ENCODE results near the gene UXT.

UXT gene

DNA sequence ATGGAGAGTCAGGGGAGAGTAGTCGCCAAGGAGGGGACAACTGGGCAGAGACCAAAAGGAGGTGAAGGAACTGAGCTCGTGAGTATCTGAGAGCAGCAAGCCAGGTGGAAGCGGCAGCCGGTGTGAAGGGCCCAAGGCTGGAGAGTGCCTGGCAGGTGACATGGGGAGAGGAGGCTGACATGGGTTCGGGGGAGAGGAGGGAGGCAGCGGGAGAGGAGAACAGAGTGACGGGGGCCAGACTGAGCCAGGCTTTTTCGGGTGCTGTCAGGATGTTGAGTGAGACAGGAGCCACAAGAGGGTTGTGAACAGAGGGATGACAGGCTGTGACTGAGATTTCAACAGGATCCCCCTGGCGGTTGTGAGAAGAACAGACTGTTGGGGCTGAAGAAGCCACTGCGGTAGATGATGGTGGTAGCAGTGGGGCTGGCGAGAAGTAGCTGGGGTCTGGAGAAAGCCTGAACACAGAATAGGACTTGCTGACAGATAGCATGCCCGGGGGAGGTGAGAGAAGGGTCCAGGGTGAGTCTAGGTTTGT, 14.4 kb downstream of the UXT start:
- peak; percentile 45 for DNase-seq
- peaks cover 8% of the 10 kb centered on the region for H3K36me3 ChIP-seq
- TF ChIP-seq, protein P1, sequence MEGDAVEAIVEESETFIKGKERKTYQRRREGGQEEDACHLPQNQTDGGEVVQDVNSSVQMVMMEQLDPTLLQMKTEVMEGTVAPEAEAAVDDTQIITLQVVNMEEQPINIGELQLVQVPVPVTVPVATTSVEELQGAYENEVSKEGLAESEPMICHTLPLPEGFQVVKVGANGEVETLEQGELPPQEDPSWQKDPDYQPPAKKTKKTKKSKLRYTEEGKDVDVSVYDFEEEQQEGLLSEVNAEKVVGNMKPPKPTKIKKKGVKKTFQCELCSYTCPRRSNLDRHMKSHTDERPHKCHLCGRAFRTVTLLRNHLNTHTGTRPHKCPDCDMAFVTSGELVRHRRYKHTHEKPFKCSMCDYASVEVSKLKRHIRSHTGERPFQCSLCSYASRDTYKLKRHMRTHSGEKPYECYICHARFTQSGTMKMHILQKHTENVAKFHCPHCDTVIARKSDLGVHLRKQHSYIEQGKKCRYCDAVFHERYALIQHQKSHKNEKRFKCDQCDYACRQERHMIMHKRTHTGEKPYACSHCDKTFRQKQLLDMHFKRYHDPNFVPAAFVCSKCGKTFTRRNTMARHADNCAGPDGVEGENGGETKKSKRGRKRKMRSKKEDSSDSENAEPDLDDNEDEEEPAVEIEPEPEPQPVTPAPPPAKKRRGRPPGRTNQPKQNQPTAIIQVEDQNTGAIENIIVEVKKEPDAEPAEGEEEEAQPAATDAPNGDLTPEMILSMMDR (IDR thresholded peaks at IDR 0.05; ENCODE audit: low read depth, low read length), result peak; percentile 70
- no peak overlapping the region for H3K4me3 ChIP-seq (ENCODE audit: low read depth, low read length)
- no peaks in the 10 kb centered on the region for H3K9me3 ChIP-seq
- H3K27me3 ChIP-seq, result no peaks in the 10 kb centered on the region
- H3K4me1 ChIP-seq, result no peaks in the 10 kb centered on the region

DNA sequence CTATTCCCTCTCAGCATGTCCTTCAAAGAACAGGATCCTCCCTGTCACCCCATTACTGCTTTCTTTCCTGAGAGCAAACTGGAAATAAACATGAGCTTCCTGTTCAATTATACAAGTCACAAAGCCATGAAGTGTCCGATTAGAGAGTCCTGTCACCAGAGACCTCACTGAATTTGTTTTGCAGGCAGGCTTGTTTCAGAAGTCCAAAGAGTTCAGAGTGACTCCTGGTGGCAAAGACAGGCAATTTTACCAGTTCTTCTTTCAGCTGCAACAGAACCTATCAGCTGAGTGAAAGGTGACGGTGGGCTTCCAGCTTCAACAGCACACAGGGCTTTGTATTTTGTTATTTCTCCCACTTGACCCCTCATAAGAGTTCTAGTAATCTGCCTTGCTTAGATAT, 15.1 kb downstream of the UXT start:
- no peak for DNase-seq
- TF ChIP-seq, protein P1 (IDR thresholded peaks at IDR 0.05; ENCODE audit: low read depth, low read length), result peak; percentile 45
- peaks cover 11% of the 10 kb centered on the region for H3K36me3 ChIP-seq
- no peak overlapping the region for H3K4me3 ChIP-seq (ENCODE audit: low read depth, low read length)
- no peaks in the 10 kb centered on the region for H3K27me3 ChIP-seq
- H3K9me3 ChIP-seq, result no peaks in the 10 kb centered on the region
- no peaks in the 10 kb centered on the region for H3K4me1 ChIP-seq

DNA sequence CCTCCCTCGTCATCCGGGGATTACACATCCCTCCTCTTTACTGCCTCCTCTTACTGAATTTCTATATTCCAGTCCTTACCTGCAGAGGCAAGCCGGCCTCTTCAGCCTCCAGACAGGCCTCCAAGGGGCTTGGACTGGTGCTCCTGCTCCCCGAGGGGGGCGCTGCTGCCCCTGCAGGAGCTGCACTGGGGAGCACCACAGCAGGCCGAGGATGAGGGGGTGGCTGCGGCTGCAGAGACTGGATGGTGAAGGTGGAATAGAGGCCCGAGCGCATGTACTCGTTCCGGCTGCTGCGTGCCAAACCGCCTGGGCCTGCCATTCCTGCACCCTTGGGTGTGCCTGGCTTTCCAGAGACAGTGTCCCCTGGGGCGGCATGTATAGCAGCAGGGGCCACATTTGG, 20.2 kb downstream of the UXT start:
- Histone ChIP-seq H3K9me3 (no peaks in the 10 kb centered on the region), H3K4me1 (no peaks in the 10 kb centered on the region), H3K36me3 (peaks cover 20% of the 10 kb centered on the region), H3K27me3 (no peaks in the 10 kb centered on the region), H3K4me3 (ENCODE audit: low read depth, low read length) (no peak overlapping the region)
- DNase-seq, result no peak
- TF ChIP-seq, protein P1 (IDR thresholded peaks at IDR 0.05; ENCODE audit: low read depth, low read length), result no peak

DNA sequence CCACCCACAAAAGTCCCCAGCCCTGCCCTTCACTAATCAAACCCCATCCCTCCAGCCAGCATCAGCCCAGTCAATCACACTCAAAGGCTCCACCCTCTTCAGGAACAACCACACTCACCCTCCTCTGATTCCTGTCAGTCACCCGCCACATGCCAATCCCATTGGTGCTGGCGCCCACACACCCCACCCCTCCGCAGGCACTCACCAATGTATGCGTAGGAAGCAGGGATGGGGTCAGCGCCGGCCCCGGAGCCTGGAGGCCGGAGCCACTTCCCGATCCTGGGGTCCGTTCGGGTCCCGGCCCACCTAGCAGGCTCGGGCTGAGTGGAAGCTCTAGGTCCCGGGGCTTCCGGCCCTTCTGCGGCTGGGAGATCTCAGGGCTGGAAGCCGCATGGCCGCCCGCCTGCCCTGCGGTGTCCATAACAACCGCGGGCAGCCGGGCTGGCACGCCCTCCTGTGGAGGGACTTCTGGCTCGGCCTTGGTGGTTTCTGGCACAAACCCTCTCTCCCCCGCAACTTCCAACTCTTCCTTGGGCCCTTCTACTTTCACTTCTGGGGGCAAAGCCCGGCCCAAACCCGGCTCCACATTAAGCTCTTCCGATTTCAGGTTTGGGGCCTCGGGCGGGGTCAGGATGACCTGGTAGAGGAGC, 21.3 kb downstream of the UXT start:
- TF ChIP-seq, protein P1 (IDR thresholded peaks at IDR 0.05; ENCODE audit: low read depth, low read length), result no peak
- no peaks in the 10 kb centered on the region for H3K4me1 ChIP-seq
- H3K36me3 ChIP-seq, result peaks cover 20% of the 10 kb centered on the region
- no peaks in the 10 kb centered on the region for H3K9me3 ChIP-seq
- H3K27me3 ChIP-seq, result no peaks in the 10 kb centered on the region
- DNase-seq, result no peak
- no peak overlapping the region for H3K4me3 ChIP-seq (ENCODE audit: low read depth, low read length)

DNA sequence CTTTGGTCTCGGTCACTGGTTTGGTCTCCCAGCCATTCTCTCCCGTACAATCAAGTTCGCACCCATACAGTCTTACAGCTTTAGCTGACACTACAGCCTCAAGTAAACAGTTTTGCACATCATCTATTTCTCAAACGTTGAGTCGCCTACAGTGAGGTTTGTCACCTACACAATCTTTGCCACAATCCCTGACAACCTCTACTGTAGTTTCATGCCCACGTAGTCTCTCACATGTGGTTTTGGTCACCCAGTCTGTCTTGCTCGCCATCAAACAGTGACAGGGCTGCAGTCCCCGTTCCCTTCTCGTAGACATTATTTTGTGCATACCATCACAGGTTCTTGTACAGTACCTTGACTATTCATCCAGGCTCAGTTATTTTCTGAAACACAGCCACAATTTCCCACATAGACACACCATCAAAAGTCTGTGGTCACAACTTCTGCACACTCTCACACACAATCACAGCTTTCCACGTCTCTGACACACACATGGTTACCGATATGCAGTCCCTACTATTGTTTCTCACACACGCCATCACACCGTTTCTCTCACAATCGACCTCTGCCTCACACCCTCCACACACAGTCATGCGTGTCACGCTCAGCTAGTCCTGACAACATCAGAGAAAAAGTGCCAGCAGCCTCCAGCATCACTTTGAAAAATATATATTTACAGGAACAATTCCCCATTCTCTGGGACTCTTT, 24.0 kb downstream of the UXT start:
- Histone ChIP-seq H3K27me3 (no peaks in the 10 kb centered on the region), H3K4me1 (no peaks in the 10 kb centered on the region), H3K36me3 (peaks cover 16% of the 10 kb centered on the region), H3K4me3 (ENCODE audit: low read depth, low read length) (no peak overlapping the region), H3K9me3 (no peaks in the 10 kb centered on the region)
- DNase-seq, result no peak
- TF ChIP-seq, protein P1 (IDR thresholded peaks at IDR 0.05; ENCODE audit: low read depth, low read length), result no peak

Measured in BE2C (cell line).